ENCODE data around the gene MAEA. TPM values are rescaled to one million over a fixed set of nuclear protein-coding genes. Genes with fewer than 3 reads are reported as not detected.

Gene MAEA
- total RNA-seq, 2 donors from 2014 or later, result 46.9 to 75.8 TPM

DNA sequence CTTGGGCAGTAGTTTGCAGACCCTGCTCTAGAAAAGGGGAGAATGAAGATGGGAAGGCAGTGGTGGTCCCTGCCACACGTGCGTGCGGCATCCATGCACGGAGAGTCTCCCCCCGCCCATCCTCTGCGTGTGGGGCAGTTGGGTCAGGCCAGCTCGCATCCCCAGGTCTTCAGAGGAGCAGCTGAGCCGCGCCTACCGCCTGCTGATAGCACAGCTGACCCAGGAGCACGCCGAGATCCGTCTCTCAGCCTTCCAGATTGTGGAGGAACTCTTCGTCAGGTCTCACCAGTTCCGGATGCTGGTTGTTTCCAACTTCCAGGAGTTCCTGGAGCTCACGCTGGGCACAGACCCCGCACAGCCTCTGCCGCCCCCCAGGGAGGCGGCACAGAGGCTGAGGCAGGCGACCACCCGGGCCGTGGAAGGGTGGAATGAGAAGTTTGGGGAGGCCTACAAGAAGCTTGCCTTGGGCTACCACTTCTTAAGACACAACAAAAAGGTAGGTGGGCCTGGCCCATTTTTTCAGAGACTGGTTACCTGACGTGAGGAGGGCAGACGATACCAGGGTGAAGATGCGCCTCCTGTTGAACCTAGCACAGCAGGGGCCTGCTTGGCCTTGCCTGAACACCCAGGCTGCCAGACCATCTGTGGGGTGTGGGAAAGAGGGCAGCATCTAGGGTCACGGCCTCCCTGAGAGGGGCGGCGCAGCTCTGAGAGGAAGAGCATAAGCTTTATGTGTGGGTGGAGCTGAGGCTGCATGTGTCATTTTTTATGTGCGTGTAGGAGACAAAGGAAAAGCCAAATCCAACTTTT is 59.9 kb downstream of the MAEA start:
- peaks cover 26% of the 10 kb centered on the region for H3K4me1 Mint-ChIP-seq

DNA sequence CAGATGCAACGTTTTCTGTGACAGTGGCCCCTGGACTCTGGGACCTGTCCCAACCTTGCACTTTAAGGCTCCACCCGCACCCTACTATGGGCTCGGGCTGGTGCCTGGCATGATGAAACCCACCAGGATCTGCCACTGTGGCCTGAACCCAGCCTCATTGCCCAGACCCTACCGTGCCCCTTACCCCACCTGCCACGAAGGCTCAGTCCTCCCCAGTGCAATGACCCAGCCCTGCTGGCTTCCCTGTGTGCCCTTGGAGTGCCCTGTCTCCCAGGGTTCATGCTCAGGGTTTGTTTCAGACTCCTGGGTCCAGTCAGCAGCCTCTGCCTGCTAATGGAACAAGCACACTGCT is 60.5 kb downstream of the MAEA start:
- no peak for ATAC-seq
- H3K4me3 Mint-ChIP-seq, result no peak overlapping the region

More for the DNA sequence above, 59.9 kb downstream of the MAEA start:
- peak overlapping the region; percentile 53 for H3K4me3 Mint-ChIP-seq
- no peaks in the 10 kb centered on the region for H3K36me3 Mint-ChIP-seq (ENCODE audit: low read depth)
- peak overlapping the region; percentile 89 for H3K27ac Mint-ChIP-seq
- H3K27me3 Mint-ChIP-seq, result no peaks in the 10 kb centered on the region
- ATAC-seq, result no peak
- DNase-seq, result no peak
- H3K9me3 ChIP-seq (ENCODE audit: control insufficient read depth, low read length, poor library complexity, severe bottlenecking), result no peaks in the 10 kb centered on the region

DNA sequence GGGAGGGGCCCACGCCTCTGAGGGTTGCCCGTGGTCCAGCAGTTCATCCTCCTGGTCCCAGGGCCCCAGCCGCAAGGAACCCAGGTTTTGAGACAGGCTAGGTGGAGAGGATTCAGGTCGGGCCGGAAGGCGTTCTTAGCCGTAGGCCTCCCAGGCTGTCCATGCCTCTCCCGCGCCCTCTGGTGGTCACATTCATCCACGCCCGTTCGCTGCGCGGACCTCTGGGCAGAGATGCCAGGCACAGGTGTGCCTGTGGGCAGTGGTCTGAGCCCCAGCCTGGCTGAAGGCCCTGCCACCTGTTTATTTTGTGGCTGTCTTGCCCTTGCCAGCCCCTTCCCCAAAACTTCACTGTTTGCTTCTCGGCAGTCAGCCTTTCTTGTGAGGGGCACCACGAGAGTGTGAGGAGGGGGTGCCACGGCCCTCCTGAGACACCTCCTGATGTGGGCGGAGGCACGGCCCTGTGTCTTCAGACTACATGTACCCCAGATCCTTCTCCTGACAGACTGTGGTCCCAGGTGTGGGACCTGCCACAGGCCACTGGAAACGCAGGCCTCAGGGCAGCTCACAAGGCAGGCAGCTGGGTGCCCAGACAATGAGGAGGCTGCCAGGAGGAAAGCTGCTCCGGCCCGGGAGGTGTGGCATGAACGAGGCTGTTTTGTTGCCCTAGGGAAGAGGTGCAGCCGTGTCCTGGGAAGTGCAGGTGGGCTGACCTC is 62.3 kb downstream of the MAEA start:
- DNase-seq, result peak; percentile 78 to 94 (median 81)
- H3K4me1 Mint-ChIP-seq, result peaks cover 20% of the 10 kb centered on the region
- H3K27me3 Mint-ChIP-seq, result no peaks in the 10 kb centered on the region
- H3K9me3 ChIP-seq (ENCODE audit: control insufficient read depth, low read length, poor library complexity, severe bottlenecking), result no peaks in the 10 kb centered on the region
- H3K27ac Mint-ChIP-seq, result peak overlapping the region; percentile 90
- H3K36me3 Mint-ChIP-seq (ENCODE audit: low read depth), result no peaks in the 10 kb centered on the region
- no peak overlapping the region for H3K4me3 Mint-ChIP-seq
- peak; percentile 30 for ATAC-seq

More for the DNA sequence above, 60.5 kb downstream of the MAEA start:
- Mint-ChIP-seq H3K36me3 (ENCODE audit: low read depth) (no peaks in the 10 kb centered on the region), H3K27ac (no peak overlapping the region), H3K27me3 (no peaks in the 10 kb centered on the region), H3K4me1 (peaks cover 22% of the 10 kb centered on the region)
- no peak for DNase-seq
- H3K9me3 ChIP-seq (ENCODE audit: control insufficient read depth, low read length, poor library complexity, severe bottlenecking), result no peaks in the 10 kb centered on the region

DNA sequence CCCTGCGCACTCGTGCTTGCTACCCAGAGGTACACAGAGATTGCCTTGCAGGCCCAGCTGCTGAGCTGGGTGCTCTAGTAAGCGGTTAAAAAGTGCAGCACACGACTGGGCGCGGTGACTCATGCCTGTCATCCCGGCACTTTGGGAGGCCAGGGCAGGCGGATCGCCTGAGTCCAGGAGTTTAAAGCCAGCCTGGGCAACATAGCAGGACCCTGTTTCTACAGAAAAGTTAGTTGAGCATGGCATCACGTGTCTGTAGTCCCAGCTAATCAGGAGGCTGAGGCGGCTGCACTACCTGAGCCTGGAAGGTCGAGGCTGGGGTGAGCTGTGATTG is 62.8 kb downstream of the MAEA start:
- Mint-ChIP-seq H3K4me1 (peaks cover 20% of the 10 kb centered on the region), H3K4me3 (no peak overlapping the region), H3K36me3 (ENCODE audit: low read depth) (no peaks in the 10 kb centered on the region), H3K27ac (no peak overlapping the region), H3K27me3 (no peaks in the 10 kb centered on the region)
- ATAC-seq (no peak), DNase-seq (no peak)
- no peaks in the 10 kb centered on the region for H3K9me3 ChIP-seq (ENCODE audit: control insufficient read depth, low read length, poor library complexity, severe bottlenecking)

DNA sequence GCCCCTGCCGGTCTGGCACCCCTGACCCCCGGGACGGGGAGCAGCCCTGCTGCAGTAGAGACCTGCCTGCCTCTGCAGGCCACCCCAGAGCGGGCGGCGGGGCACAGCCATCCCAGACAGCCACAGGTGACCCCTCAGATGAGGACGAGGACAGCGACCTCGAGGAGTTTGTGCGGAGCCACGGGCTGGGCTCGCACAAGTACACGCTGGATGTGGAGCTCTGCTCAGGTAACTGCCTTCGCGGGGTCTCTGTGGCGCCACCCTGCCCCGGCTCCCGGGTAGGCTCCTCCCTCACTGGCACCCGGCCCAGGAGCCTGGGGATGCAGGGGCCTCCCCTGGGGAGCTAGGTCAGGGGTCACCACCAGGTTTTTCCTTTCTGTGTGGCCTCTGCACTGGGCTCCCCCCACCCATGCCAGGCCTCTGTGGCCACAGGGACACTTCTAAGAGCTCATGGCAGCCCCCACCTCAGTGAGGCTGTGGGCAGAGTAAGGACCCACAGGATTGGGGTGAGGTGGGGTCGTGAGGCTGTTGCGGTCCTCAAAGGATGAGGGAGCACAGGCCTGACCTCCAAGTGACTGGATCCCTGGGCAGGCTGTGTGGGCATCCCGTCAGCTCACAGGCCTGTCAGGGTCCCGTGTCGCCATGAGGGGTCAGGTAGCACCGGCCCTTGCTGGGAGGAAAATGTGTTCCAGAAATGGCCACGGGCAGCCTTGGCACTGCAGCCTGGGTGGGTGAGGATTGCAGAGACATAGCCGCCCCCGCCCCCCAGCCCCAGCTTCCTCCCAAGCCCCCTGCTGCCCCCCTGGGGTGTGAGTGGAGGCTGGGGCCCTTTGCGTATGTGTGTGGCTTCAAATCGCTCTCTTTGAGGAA is 63.7 kb downstream of the MAEA start:
- H3K9me3 ChIP-seq (ENCODE audit: control insufficient read depth, low read length, poor library complexity, severe bottlenecking), result no peaks in the 10 kb centered on the region
- H3K27me3 Mint-ChIP-seq, result no peaks in the 10 kb centered on the region
- DNase-seq, result no peak
- no peak for ATAC-seq
- peaks cover 18% of the 10 kb centered on the region for H3K4me1 Mint-ChIP-seq
- no peak overlapping the region for H3K27ac Mint-ChIP-seq
- no peaks in the 10 kb centered on the region for H3K36me3 Mint-ChIP-seq (ENCODE audit: low read depth)
- H3K4me3 Mint-ChIP-seq, result no peak overlapping the region

DNA sequence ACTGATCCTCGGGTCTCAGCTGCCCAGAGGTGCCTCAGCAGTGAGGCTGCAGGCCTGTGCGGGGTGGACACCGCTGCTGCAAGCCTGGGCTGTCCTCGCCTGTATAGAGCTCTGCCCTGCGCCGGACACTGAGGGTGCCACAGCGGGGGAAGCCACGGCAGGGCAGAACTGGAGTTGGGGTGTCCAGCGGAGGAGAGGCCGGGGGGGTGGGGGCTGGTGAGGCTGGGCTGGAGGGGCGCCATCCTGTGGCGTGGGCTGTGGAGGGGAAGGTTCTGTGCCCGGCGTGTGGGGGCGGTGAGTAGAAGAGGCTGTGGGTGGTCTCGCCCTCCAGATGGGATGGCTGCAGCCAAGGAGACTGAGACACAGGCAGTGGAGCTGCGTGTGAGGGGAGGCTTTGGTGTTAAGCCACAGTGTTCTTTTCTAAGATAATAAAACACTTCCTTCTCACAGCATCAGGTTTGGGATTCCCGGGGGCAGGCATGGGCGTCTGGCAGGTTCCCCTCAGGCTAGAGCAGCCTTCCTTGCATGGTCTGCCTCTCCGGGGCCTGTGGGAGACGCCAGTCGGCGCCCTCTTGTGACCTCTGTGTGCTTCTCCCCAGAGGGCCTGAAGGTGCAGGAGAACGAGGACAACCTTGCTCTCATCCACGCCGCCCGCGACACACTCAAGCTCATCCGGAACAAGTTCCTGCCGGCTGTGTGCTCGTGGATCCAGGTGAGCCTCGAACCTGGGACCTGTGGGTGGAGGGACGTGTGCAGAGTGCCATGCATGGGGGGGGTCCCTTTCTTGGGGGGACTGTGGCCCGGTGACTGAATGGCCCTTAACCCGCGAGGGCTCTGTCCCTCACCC is 64.7 kb downstream of the MAEA start:
- H3K27ac Mint-ChIP-seq, result no peak overlapping the region
- no peaks in the 10 kb centered on the region for H3K36me3 Mint-ChIP-seq (ENCODE audit: low read depth)
- H3K27me3 Mint-ChIP-seq, result no peaks in the 10 kb centered on the region
- DNase-seq (no peak), ATAC-seq (no peak)
- no peak overlapping the region for H3K4me3 Mint-ChIP-seq
- peaks cover 11% of the 10 kb centered on the region for H3K4me1 Mint-ChIP-seq
- H3K9me3 ChIP-seq (ENCODE audit: control insufficient read depth, low read length, poor library complexity, severe bottlenecking), result no peaks in the 10 kb centered on the region

DNA sequence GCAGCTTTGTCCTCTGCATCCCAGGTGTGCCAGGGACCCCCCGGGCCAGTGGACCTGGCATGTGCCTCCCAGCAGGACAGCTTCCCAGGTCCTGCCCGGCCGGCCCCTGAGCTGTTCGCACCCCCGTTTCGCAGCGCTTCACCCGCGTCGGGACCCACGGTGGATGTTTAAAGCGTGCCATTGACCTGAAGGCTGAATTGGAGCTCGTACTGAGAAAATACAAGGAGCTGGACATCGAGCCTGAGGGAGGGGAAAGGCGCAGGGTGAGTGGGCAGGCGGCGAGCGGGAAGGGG is 65.2 kb downstream of the MAEA start:
- Mint-ChIP-seq H3K36me3 (ENCODE audit: low read depth) (no peaks in the 10 kb centered on the region), H3K27ac (no peak overlapping the region), H3K27me3 (no peaks in the 10 kb centered on the region), H3K4me3 (no peak overlapping the region), H3K4me1 (peaks cover 9% of the 10 kb centered on the region)
- H3K9me3 ChIP-seq (ENCODE audit: control insufficient read depth, low read length, poor library complexity, severe bottlenecking), result no peaks in the 10 kb centered on the region
- ATAC-seq, result no peak
- no peak for DNase-seq

DNA sequence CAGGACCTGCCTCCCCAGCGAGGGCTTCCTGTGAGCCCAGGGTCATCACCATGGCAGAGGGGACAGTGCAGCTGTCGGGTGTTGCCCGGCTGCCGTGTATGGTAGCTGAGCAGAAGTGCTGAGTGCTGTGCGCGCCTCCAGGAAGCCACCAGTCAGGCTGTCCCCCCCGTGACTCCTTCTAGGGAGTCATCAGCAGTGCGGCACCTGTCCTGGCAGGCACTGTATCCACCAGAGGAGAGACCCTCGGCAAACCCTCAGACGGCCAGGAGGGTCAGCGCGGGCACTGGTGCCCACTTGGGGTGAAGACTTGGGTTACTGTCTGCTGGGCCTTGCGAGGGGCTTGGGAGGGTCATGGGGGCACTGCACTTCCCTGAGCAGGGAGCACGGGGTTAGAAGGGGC is 65.7 kb downstream of the MAEA start:
- Mint-ChIP-seq H3K36me3 (ENCODE audit: low read depth) (no peaks in the 10 kb centered on the region), H3K27ac (no peak overlapping the region), H3K4me1 (peaks cover 7% of the 10 kb centered on the region), H3K4me3 (no peak overlapping the region), H3K27me3 (no peaks in the 10 kb centered on the region)
- ATAC-seq (no peak), DNase-seq (no peak)
- no peaks in the 10 kb centered on the region for H3K9me3 ChIP-seq (ENCODE audit: control insufficient read depth, low read length, poor library complexity, severe bottlenecking)

DNA sequence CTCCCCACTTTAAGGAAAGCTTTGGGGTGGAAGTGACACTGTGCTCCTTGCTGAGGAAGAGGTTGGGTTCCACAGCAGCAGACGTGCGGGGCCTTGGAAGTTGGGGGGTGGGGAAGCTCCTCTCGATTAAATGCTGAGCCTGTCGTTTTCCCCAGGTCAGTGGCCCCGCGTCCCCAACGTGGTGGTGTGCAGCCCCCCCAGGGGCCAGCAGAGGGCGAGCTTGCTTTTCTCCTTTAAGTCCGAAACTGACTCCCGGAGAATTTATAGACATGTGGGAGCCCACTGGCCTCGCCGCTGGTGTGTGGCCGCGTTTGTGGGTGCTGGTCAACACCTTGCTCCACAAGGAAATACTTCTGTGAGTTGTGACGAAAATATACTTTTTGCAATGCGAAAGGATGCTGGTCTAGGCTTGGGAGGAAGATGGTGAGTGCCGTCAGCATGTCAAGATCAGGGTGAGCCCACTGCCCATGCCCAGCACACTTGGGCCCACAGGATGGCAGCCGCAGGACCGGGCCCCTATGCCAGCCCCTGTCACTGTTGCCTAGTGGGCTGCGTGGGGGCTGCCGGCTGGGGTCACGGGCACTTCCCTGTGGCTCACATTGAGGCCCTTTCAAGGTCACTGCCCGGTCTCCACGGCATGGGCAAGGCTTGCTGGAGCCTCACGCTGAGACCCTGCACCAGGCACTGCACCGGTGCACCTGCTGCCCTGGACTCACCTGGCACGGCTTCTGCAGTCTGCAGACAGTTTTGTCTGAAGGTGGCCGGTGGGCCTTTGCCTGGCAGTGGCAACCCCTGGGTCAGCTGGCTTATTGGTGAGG is 66.7 kb downstream of the MAEA start:
- no peaks in the 10 kb centered on the region for H3K9me3 ChIP-seq (ENCODE audit: control insufficient read depth, low read length, poor library complexity, severe bottlenecking)
- Mint-ChIP-seq H3K4me1 (peaks cover 6% of the 10 kb centered on the region), H3K36me3 (ENCODE audit: low read depth) (no peaks in the 10 kb centered on the region), H3K4me3 (no peak overlapping the region), H3K27ac (no peak overlapping the region), H3K27me3 (no peaks in the 10 kb centered on the region)
- ATAC-seq, result no peak
- DNase-seq, result peak in 1 of 3 donors; percentile 33

DNA sequence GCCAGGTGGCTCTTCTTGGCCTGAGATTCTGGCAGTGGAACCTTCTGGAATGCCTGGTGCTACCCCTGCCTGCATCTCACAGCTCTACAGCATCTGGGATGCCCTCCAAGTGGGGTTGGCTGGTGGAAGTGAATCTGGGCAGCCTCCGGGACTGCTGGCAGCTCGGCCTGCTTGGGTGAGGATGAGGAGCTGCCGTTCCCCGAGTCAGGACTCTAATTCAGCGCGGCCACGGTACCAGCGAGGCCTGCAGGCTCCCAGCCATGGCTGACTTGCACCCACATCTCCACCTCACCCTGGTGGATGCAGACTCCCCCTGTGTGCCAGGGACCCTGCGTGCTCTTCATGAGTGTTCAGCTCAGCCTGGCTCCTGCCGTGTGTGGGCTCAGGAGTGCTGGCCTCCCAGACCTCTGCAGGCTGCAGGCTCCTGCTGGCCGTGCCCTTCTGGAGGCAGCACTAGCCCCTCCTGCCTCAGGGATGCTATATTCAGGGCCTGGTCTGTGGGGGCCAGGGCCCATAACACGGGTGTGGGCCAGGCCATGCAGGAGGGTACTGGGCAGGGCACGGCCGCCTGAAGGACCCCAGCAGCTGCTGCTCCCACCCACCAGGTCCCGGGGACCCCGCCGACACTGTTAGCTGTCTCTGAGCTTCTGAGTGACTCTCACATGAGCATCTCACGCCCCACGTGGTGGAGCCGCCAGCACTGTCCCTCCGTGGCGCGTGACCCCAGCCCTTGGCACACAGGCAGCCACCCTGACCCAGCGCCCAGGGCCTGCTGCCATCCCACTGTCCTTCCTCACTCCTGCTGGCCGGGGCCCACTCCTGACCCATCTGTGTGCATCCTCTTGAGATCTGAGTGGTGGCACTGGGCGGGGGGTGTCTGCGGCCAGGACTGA is 67.9 kb downstream of the MAEA start:
- Mint-ChIP-seq H3K36me3 (ENCODE audit: low read depth) (no peaks in the 10 kb centered on the region), H3K27me3 (no peaks in the 10 kb centered on the region), H3K4me3 (no peak overlapping the region), H3K27ac (no peak overlapping the region), H3K4me1 (peaks cover 2% of the 10 kb centered on the region)
- ATAC-seq (no peak), DNase-seq (no peak)
- H3K9me3 ChIP-seq (ENCODE audit: control insufficient read depth, low read length, poor library complexity, severe bottlenecking), result no peaks in the 10 kb centered on the region

DNA sequence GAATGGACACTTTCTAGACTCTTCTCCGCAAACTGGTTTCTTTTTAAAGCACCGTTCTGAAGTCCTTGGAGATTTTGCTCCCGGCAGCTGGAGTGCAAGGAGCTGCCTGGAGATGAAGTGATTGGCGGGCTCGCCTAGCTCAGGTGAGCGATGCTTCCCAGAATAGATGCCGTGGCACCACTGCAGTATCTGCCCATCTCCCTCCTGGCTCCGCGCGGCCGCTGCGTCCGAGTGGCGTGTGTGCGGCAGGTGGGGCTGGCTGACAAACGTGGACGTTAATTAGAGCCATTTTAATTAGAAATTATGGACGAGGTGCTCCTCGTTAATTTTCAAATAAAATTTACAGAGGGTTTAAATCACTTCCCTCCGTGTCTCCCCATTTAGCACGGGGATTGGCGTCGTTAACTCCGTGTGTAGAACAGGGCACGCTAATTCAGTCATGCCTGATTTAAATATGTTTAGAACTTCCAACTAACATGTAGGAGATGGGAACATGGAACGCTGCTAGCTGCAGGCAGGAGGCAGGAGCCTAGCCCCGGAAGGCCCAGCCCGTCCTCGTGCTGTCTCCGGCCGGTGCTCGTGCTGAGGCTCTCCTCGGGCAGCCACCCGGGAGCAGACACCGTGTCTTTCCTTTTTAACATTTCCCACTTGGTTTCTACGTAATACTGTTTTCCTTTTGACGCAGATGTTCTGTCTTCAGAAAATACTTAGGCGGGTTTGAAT is 68.9 kb downstream of the MAEA start:
- Mint-ChIP-seq H3K4me1 (peaks cover 2% of the 10 kb centered on the region), H3K4me3 (no peak overlapping the region), H3K36me3 (ENCODE audit: low read depth) (no peaks in the 10 kb centered on the region), H3K27me3 (no peaks in the 10 kb centered on the region), H3K27ac (no peak overlapping the region)
- DNase-seq (no peak), ATAC-seq (no peak)
- no peaks in the 10 kb centered on the region for H3K9me3 ChIP-seq (ENCODE audit: control insufficient read depth, low read length, poor library complexity, severe bottlenecking)

Measured in T-helper 17 cell (primary cell).